ENCODE measurements around the gene GABBR1.

- TF ChIP-seq POLR2AphosphoS5 (IDR thresholded peaks at IDR 0.05; ENCODE audit: low read depth, low read length) (no peak), IKZF1 (IDR thresholded peaks at IDR 0.05) (no peak), CTCF (CRISPR knock-in tag; IDR thresholded peaks at IDR 0.05) (no peak), RAD21 (CRISPR knock-in tag; IDR thresholded peaks at IDR 0.05) (no peak), JUN (CRISPR knock-in tag; IDR thresholded peaks at IDR 0.05) (no peak), ELF4 (CRISPR knock-in tag; IDR thresholded peaks at IDR 0.05; ENCODE audit: borderline replicate concordance) (no peak), SNAPC4 (CRISPR knock-in tag; IDR thresholded peaks at IDR 0.05) (no peak), ZFP90 (CRISPR knock-in tag; IDR thresholded peaks at IDR 0.05; ENCODE audit: borderline replicate concordance) (no peak), ZNF589 (CRISPR knock-in tag; conservative IDR thresholded peaks at IDR 0.05) (no peak)
Measured at GRCh38 chr6:29674008-29674407, 41.0 kb upstream of the GABBR1 start.
